HT1080 (cell line): ENCODE measurements around the gene RNU1-3. TPM values are rescaled to one million over a fixed set of nuclear protein-coding genes. Genes with fewer than 3 reads are reported as not detected.
"Not testable (repeated sequence)": the region's sequence is repeated elsewhere in the genome, so short reads cannot be mapped to it uniquely, and the experiment has no call there.

Experiments used
- DNase-seq: peaks from one replicate; pipeline ENCODE4 v3.0.0-alpha.2; 2015; ENCODE audit warnings: low read depth
- total RNA-seq: library from RNA; depleted of rRNA; stranded (reverse); fragments of >200 nt; shearing (Covaris generic); gene quantifications from 2 replicates; pipeline ENCODE4 v1.2.3, GENCODE V29; 2014

Gene RNU1-3
- total RNA-seq, 1 experiment from 2014 or later = not detected

DNA sequence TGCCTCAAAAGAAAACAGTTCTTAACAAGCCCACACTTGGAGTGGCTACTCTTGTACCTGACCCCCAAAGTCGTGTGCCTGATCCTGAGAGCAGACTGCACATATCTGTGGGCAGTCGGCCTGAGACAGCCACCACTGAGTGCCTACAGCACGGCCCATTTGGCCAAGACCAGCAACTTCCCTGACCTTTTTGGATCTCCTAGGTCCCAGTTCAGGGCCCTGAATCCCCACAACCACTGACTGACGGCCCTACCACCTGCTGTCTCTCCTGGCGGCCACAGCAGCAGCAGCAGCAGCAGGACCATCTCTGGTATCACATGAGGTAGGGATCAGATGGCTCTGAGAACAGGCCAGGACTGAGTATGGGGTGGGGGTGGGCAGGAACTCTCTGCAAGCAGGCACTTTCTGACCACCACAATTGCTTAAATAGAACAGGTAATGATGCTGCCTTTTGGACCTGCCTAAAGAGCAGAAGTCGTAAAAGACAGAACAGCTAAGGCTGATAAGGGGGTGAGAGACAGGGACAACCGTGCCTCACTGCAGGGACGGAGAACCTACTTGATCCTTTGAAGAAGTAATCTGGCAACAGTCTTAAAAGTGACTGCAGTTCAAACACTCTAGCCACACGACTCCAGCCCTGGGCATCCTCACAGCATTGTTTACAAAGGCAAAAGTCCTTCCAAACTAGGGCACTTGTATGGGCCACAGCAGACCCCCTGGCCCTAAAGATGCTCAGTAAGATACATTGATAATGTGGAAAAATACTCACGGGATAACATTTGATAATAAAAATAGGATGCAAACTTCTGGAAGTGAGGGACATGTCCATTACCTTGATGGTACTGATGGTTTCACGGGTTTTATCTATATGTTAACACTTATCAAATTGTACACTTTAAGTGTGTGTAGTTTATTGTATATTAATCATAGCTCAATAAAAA is 27.4 kb downstream of the RNU1-3 start:
- not testable (repeated sequence) for DNase-seq

DNA sequence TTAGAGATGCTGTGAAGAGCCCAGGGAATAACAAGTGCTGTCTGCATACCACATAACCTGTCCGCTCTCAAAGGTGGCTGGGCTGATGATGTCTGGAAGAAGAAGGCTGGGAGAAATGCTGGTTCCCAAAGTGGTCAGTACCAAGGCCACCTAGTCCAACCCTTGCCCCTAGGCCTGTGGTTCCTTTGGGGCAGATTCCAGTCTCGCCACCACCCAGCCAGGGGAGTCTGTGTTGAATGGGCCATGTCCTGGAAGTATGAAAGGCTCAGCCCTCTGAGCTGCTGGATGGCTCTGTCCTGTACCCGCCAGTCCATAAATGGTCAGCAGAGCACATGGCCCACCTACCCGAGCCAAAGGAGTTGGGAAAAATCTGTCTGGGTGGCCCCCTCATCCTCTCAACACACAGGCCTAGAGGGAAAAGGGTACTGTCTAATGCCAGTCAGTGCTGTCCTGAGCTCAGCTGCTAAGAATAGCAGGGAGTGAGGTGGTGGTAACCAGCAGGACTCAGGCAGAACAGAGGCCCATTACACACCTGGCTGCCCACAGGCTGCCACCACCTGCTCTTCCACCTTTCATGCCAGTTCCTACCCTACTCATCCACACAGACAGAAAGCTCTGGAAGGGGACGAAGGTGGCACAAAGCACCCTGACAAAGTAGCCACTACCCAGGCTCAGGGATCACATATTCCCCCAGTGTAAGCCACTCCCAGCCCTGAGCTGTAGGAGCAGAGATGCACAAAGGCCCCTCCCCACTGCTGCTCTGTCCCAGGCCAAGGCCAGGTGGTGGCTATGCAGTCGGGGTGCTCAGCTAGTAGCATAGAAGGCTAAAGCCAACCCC is 28.6 kb downstream of the RNU1-3 start:
- DNase-seq = not testable (repeated sequence)

- not testable (repeated sequence) for DNase-seq
Measured at GRCh38 chr1:16636551-16637195, 30.1 kb downstream of the RNU1-3 start.

GRCh38 chr1:16635959-16636358 is 30.8 kb downstream of the RNU1-3 start:
- not testable (repeated sequence) for DNase-seq

GRCh38 chr1:16633540-16634282 is 33.0 kb downstream of the RNU1-3 start:
- not testable (repeated sequence) for DNase-seq

DNA sequence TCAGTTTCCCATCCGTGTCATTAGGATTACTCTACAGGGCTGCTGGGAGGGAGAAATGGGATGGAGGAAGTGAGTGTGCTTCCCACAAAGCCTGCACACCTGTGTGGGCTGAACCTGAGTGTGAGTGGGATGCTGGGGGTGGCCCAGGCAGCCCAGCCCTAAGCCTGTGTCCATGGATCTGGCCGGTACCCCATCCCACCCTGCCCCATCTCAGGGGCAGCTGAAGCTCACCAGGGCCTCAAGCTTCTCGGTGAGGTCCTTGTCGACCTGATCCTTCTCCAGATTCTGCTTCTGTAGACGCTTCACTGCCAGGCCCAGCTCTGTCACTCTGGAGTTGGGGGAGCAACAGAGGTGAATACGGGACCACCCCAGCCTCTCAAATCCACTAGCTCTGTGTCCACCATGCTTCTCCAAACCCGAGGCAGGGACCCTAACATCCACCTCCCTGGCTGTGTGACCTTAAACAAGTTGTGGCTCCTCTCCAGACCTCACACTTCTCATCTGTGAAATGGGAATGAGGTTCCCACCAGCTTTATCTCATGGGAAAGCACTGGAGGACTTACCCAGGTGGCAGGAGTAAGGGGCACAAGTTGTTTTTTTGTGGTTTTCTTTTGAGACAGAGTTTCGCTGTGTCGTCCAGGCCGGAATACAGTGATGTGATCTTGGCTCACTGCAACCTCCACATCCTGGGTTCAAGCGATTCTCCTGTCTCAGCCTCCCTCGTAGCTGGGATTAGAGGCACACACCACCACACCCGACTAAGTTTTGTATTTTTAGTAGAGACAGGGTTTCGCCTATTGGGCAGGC is 34.5 kb downstream of the RNU1-3 start:
- not testable (repeated sequence) for DNase-seq

- DNase-seq = no peak
Measured at GRCh38 chr1:16631248-16632043, 35.3 kb downstream of the RNU1-3 start.

DNA sequence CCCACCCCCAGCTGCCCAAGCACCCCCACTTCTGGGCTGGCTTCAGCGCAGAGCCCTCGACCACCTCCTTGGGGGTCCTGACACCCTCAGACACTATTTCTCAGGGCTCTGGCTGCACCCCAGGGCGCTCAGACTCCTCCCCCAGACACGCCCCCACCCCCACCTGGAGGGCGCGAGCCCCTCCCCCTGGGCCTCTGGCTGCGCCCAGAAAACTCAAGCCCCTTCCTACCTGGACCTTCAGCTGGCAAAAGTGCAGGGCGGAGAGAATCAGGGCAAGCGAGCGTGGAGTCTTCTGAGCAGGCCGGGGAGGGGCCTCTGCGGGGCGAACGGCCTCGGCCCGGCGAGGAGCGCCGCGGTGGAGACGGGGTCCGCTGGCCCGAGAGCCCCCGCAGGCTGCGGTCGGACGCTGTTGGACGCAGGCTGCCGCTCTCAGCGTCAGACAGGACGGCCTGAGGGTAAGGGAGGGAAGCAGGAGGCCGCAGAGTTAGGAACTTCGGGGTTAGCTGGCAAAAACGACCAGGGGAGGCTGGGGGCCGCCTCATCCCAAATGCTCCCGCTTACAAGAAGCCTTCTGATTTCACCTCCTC is 36.0 kb downstream of the RNU1-3 start:
- no peak for DNase-seq

DNA sequence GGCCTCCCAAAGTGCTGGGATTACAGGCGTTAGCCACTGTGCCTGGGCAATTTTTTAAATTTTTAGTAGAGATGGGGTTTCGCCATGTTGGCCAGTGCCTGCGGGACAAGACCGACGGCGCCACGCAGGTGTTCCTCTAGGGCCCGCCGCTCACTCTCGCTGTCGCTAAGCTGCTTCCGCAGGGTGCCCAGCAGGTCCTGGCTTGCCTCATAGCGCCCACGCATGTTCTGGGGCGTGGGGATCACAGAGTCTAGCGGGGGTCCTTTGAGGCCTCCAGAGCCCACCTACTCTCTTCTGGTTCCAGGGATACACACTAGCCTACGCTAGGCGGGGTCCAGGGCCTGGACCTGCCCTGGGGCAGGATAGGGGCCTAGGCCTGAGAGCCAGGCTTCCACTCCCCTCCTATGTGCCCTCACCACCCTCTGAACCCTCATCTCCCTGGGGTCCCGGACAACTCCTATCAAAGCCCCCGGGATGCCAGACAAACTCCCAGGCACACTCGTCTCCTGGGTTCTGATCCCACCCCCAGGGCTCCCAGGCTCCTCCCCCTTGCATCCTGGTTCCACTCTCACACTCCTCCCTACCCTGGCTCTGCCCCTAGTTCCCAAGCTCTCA is 36.7 kb downstream of the RNU1-3 start:
- DNase-seq = not testable (repeated sequence)

- no peak for DNase-seq
Measured at GRCh38 chr1:16628361-16629111, 38.2 kb downstream of the RNU1-3 start.

- DNase-seq = not testable (repeated sequence)
Measured at GRCh38 chr1:16626409-16626983, 40.3 kb downstream of the RNU1-3 start.

GRCh38 chr1:16625497-16626408 is 41.0 kb downstream of the RNU1-3 start:
- DNase-seq = no peak

DNA sequence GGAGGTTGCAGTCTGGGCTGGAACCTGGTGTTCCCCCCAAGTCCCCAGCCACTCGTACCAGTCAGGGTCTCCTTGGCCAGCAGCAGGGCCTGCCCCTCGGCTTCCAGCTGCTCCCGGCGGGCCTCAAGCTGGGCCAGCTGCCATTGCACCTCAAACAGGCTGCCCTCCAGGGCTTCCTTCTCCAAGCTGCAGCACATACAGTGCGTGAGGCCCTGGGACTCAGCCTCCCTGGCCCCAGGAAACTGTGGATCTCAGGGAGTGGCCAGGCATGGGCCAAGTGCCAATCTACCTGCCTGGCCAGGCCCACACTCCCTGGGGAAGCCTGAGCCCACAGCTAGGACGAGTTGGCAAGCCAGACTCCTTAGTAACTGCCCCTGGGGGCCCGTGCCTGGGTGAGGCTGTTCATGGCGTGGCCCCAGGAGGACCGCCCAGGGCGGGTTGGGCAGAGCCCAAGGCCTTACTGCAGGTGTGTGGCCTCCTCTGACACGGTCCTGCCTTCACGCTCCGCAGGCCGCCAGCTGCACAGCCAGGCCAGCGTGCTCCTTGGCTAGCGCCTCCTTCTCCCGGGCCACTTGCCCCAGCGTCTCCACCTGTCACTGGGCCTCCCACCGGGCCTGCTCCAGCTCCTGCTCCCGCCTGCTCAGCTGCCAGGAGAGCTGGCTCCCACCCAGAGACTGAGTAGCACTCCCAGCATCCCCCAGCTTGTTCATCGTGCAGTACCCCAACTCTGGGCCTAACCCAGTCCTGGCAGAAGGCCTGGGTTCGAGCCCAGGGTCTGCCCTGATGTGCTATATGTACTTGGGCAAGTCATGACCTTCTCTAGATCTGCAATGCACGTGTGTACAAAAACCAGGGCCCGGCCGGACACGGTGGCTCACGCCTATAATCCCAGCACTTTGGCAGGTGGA is 42.7 kb downstream of the RNU1-3 start:
- DNase-seq = not testable (repeated sequence)

DNA sequence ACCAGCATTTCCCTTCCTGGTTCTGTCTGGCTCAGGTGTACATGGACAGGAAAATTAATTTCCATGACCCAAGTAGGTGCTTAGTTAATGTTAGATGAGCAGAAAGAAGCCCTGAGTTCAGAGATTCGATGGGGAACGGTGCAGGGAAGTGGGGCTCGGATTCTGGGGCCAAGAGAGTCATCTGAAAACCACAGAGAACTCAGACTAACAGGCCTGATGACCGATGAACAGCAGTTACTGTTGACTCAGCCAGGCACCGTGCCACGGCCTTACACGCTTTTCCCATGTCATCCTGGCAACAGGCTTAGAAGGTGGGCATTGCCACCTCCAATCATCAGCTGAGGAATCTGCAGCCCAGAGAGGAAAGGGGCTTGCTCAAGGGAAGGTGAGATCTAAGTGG is 43.4 kb downstream of the RNU1-3 start:
- peak; percentile 83 for DNase-seq
